Heart left ventricle (tissue), 16 donors: ENCODE data around the gene CEP170. TPM values are rescaled to one million over a fixed set of nuclear protein-coding genes. Genes with fewer than 3 reads are reported as not detected.

Experiments used
- ATAC-seq, 4 donors: fragments of 200-7000 bp; cut with Tn5 transposase; one replicate each; pipeline ENCODE4 v1.9.1; 2020 to 2022; ENCODE audit warnings: moderate library complexity in 4 of 4, mild to moderate bottlenecking in 3 of 4, moderate number of reproducible peaks in 1 of 4
- DNase-seq, 5 donors: peaks; one replicate each; pipeline ENCODE4 v3.0.0-alpha.2; 2020
- H3K27ac ChIP-seq, 12 donors: fragments of 200-600 bp; sonication (generic) in 4 of 12; one replicate each; pipeline versions ENCODE4 v1.5.0 to v1.8.0; 2016 to 2022; ENCODE audit warnings: mild to moderate bottlenecking in 2 of 12
- H3K27me3 ChIP-seq, 9 donors: fragments of 200-600 bp; sonication (generic) in 2 of 9; one replicate each; pipeline versions ENCODE4 v1.5.1 to v1.8.0; 2016 to 2022; ENCODE audit warnings: mild to moderate bottlenecking in 3 of 9
- H3K36me3 ChIP-seq, 9 donors: fragments of 200-600 bp; sonication (generic) in 2 of 9; one replicate each; pipeline versions ENCODE4 v1.5.0 to v1.8.0; 2018 to 2022; ENCODE audit warnings: mild to moderate bottlenecking in 2 of 9
- H3K4me1 ChIP-seq, 12 donors: fragments of 200-600 bp; sonication (generic) in 4 of 12; one replicate each; pipeline versions ENCODE4 v1.5.0 to v1.8.0; 2016 to 2022; ENCODE audit warnings: mild to moderate bottlenecking in 3 of 12
- H3K4me3 ChIP-seq, 12 donors: fragments of 200-600 bp; sonication (generic) in 4 of 12; one replicate each; pipeline versions ENCODE4 v1.5.0 to v1.8.0; 2017 to 2022; ENCODE audit warnings: mild to moderate bottlenecking in 9 of 12, moderate library complexity in 4 of 12
- H3K9me3 ChIP-seq, 12 donors: fragments of 200-600 bp; sonication (generic) in 4 of 12; one replicate each; pipeline versions ENCODE4 v1.5.0 to v1.8.0; 2016 to 2022; ENCODE audit warnings: mild to moderate bottlenecking in 1 of 12
- CTCF ChIP-seq, 12 donors: fragments of 200-600 bp; sonication (generic) in 4 of 12; IDR thresholded peaks; one replicate each; pipeline versions ENCODE4 v1.5.0 to v1.8.0; 2018 to 2022; ENCODE audit warnings: antibody characterized with exemption in 12 of 12, mild to moderate bottlenecking in 5 of 12
- POLR2A ChIP-seq, 2 donors: fragments of 450-650 bp; IDR thresholded peaks; one replicate each; pipeline ENCODE4 v1.6.1; 2017; ENCODE audit warnings: antibody characterized with exemption in 2 of 2, mild to moderate bottlenecking in 2 of 2, moderate library complexity in 2 of 2
- WGBS, 4 donors: extraction: QIAGEN DNeasy Blood & Tissue Kit in 2 of 4; methylation state at CpG; one replicate each; pipeline versions ENCODE4 v1.1.5 to v1.1.7; 2013 to 2018; 5-methylcytosine and 5-hydroxymethylcytosine counted together
- intact Hi-C, 10 donors: fragments of 100-400 bp; cut with DNase I; formaldehyde crosslinking; loops; one replicate each; pipeline versions ENCODE4 v1.11.1 to v1.14.2; 2022
- polyA plus RNA-seq, 2 donors: library from polyadenylated mRNA; stranded (reverse); fragments of 200-250 nt; gene quantifications; one replicate each; pipeline ENCODE4 v1.2.3, GENCODE V29; 2013
- total RNA-seq, 9 donors: library from RNA; depleted of rRNA in 2 of 9; stranded (reverse); fragments of >200 nt in 2 of 9; fragmentation: NEBNext Ultra II Directional in 3 of 9; extraction: Animal tissue kit (Norgen Biotek cat#: 25700) in 3 of 9; gene quantifications; one replicate each; pipeline versions ENCODE4 v1.1.0 to v1.2.4, GENCODE V29; 2016 to 2023
- donor health status: ischemic (EF 13 %, LVEDD 7.1; RV severe dilation, severe dysfunction).
- donor health status: healthy with polysubstance abuse.
- donor health status: DM: no; HTN: yes; CAD: no.
- donor health status: DM: no; HTN: no; CAD: no.
- donor health status: ischemic (EF 25% LVEDD 6.9; RV normal size, moderate dysfunction).
- donor health status: ischemic (EF 25% LVEDD 5.7; RV mildly dilated, moderate dysfunction).
- donor health status: healthy.
- donor health status: DM: yes; HTN: yes; CAD: no.
- donor health status: ischemic (EF 35%, LVEDD 5.7; RV mildly dilated, moderate dysfunction).
- donor health status: nonischemic (EF 11% LVEDD 7.7; RV severe dilation, severe dysfunction).
- donor health status: DM: yes; HTN: yes; CAD: no.
- donor health status: PGD.
- donor health status: ischemic (EF 29% LVEDD 5.4; RV normal size, mild dysfunction).
- donor health status: nonischemic (EF 23%, LVEDD 6.1; RV moderate dilation, normal function).

The CEP170 gene
- total and polyA plus RNA-seq, 11 donors: 9.7 to 70.3 (median 37.7) TPM

DNA sequence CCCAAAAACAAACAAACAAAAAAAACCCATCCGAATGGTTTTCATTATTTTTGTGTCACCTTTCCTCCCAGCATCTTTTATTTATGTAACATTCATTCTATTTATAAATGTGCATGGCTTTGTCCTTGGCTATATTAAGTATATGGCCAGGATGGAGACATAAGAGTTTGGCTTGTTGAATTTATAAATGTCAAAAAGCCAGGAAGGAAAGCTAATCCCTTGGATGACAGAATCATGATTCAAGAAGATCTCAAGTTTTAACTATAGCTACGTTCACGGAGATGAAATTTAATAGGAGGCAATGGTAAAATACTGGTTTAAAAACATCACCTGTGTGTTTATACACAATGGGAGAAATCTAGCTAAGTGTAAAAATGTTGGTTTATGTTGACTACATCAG lies 5.0 kb downstream of the CEP170 start:
- intact Hi-C loops: loop anchor here in 4 of 10 donors (5.0 to 10.0 kb wide), 5 partner anchors 38 to 1585 kb away; partner anchors contain the start of genes ADSS2 (in 1 of the 4) and COX20 (in 1 of the 4)
- no peak for ATAC-seq
- 52 to 58% (median 56%) methylated on average over 3 of the region's 3 CpGs for WGBS, 4 donors
- TF ChIP-seq CTCF (IDR thresholded peaks at IDR 0.05): no peak
- no peak for TF ChIP-seq POLR2A (IDR thresholded peaks at IDR 0.05)
- no peak overlapping the region for H3K4me3 ChIP-seq
- no peaks in the 10 kb centered on the region for H3K27me3 ChIP-seq
- no peaks in the 10 kb centered on the region for H3K9me3 ChIP-seq
- H3K4me1 ChIP-seq: peaks cover 4 to 87% (median 48%) of the 10 kb centered on the region in 12 donors
- no peaks in the 10 kb centered on the region for H3K36me3 ChIP-seq
- no peak for DNase-seq
- peak overlapping the region in 10 of 12 donors; percentile 2 to 69 (median 50) for H3K27ac ChIP-seq

- 93 to 98% (median 96%) methylated on average over 3 of the region's 3 CpGs for WGBS, 4 donors
- H3K4me1 ChIP-seq: peaks cover 4 to 94% (median 48%) of the 10 kb centered on the region in 12 donors
- H3K9me3 ChIP-seq: no peaks in the 10 kb centered on the region
- DNase-seq (no peak), ATAC-seq (no peak)
- H3K4me3 ChIP-seq: no peak overlapping the region
- intact Hi-C loops: no loop called here
- H3K36me3 ChIP-seq: no peaks in the 10 kb centered on the region
- TF ChIP-seq CTCF (IDR thresholded peaks at IDR 0.05): no peak
- TF ChIP-seq POLR2A (IDR thresholded peaks at IDR 0.05): no peak
- H3K27me3 ChIP-seq: no peaks in the 10 kb centered on the region
- peak overlapping the region in 3 of 12 donors; percentile 44 to 58 (median 57) for H3K27ac ChIP-seq
These were observed 5.9 kb downstream of the CEP170 start for GRCh38 chr1:243249214-243249613.

DNA sequence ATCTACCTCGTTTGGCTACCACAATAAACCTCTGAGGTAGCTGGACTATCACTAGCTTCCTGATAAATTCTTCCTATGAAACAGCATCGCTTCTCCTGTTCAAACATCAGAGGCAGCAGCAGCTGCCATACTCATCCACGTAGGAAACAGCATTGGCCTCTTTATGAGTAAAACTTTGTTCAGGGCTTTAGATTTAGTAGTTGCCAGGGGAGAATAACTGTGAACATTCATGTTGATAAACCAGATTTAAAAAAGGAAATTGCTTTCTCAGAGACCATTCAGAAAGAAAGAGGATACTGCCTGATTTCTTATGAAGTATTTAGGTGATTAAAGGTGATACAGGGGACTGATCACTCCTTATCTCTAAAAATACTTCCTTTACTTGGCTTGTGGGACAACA lies 7.2 kb downstream of the CEP170 start:
- no peak overlapping the region for H3K4me3 ChIP-seq
- no peaks in the 10 kb centered on the region for H3K36me3 ChIP-seq
- intact Hi-C loops: no loop called here
- no peaks in the 10 kb centered on the region for H3K27me3 ChIP-seq
- H3K27ac ChIP-seq: peak overlapping the region in 3 of 12 donors; percentile 5 to 79 (median 22)
- no peak for ATAC-seq
- H3K4me1 ChIP-seq: peaks cover 4 to 94% (median 46%) of the 10 kb centered on the region in 12 donors
- TF ChIP-seq POLR2A (IDR thresholded peaks at IDR 0.05) (no peak), CTCF (IDR thresholded peaks at IDR 0.05) (no peak)
- no peak for DNase-seq
- no peaks in the 10 kb centered on the region for H3K9me3 ChIP-seq
- WGBS, 4 donors: 64 to 80% (median 70%) methylated on average over 3 of the region's 3 CpGs

- Histone ChIP-seq H3K4me1 (peaks cover 3 to 84% (median 40%) of the 10 kb centered on the region in 12 donors), H3K27ac (peak overlapping the region in 5 of 12 donors; percentile 3 to 79 (median 10)), H3K27me3 (no peaks in the 10 kb centered on the region), H3K36me3 (no peaks in the 10 kb centered on the region), H3K4me3 (no peak overlapping the region), H3K9me3 (no peaks in the 10 kb centered on the region)
- intact Hi-C loops: no loop called here
- ATAC-seq: peak in 2 of 4 donors; percentile 39 to 44
- no peak for DNase-seq
- TF ChIP-seq POLR2A (IDR thresholded peaks at IDR 0.05) (no peak), CTCF (IDR thresholded peaks at IDR 0.05) (no peak)
- 84 to 90% (median 88%) methylated on average over 1 of the region's 1 CpG for WGBS, 4 donors
These were observed 8.2 kb downstream of the CEP170 start for GRCh38 chr1:243246916-243247315.
